K562 (cell line): Measurements from ENCODE around the gene LCA5L. TPM values are rescaled to one million over a fixed set of nuclear protein-coding genes. Genes with fewer than 3 reads are reported as not detected.

ENCODE experiments used
- ATAC-seq: fragments of 200-7000 bp; cut with Tn5 transposase; 3 replicates; pipeline ENCODE4 v1.9.1; 2020; ENCODE audit warnings: moderate library complexity
- BruUV-seq: library from RNA; stranded (reverse); fragments of 400-500 nt; replicated peaks from 2 replicates; lab custom pipeline; 2021; lab: Mats Ljungman, UMichigan
- CTCF ChIA-PET: fragments of 300-600 bp; formaldehyde crosslinking; extraction: SDS; loops from one replicate; lab custom pipeline; 2021; ENCODE audit warnings: low intra/inter-chr PET ratio; lab: Yijun Ruan, JAX
- POLR2A ChIA-PET: fragments of 300-600, 350-650 bp; sonication (Branson Sonifier 250); formaldehyde crosslinking; extraction: SDS; loops from one replicate; lab custom pipeline; 2021; ENCODE audit warnings: antibody characterized with exemption, inconsistent platforms; lab: Yijun Ruan, JAX
- DNase-seq, 4 experiments: peaks; one replicate each; pipeline versions ENCODE4 v3.0.0 to v3.0.0-alpha.2; 2011 to 2018; ENCODE audit warnings: low spot score in 3 of 4, mixed read lengths in 3 of 4; ENCODE audit errors: extremely low read depth in 1 of 4
- FAIRE-seq: peaks from 2 replicates; lab custom pipeline; 2011; peaks lifted over from hg19 to GRCh38; lab: Jason Lieb, UNC
- H2AFZ ChIP-seq: 2 replicates; pipeline ENCODE4 v1.6.0; 2011; ENCODE audit warnings: low read depth, low read length, control low read depth, inconsistent platforms
- H3K27ac ChIP-seq: fragments of 200-600 bp; 3 replicates; pipeline ENCODE4 v1.8.0; 2011; ENCODE audit warnings: low read depth, mild to moderate bottlenecking, control low read depth, inconsistent platforms, low read length, moderate library complexity, mixed read lengths; ENCODE audit errors: extremely low read depth
- H3K27me3 ChIP-seq, 2 experiments: fragments of 300-600 bp in 1 of 2; 2 replicates in 1 of 2; 3 replicates in 1 of 2; pipeline versions ENCODE4 v1.6.0 to v1.8.0; 2011; ENCODE audit warnings: inconsistent platforms in 2 of 2, low read length in 2 of 2, mild to moderate bottlenecking in 1 of 2, mixed read lengths in 1 of 2, moderate library complexity in 1 of 2; ENCODE audit not compliant: control insufficient read depth in 2 of 2, insufficient read depth in 2 of 2
- H3K36me3 ChIP-seq: fragments of 300-600 bp; 3 replicates; pipeline ENCODE4 v1.8.0; 2011; ENCODE audit warnings: mild to moderate bottlenecking, low read length, inconsistent platforms; ENCODE audit not compliant: control insufficient read depth, insufficient read depth
- H3K4me1 ChIP-seq, 2 experiments: fragments of 200-600 bp in 1 of 2; replicated peaks in 1 of 2; 2 replicates in 1 of 2; 3 replicates in 1 of 2; pipeline versions ENCODE4 v1.5.1 to v1.8.0; 2011; ENCODE audit warnings: inconsistent platforms in 2 of 2, low read length in 2 of 2, mild to moderate bottlenecking in 1 of 2, mixed read lengths in 1 of 2, moderate library complexity in 1 of 2; ENCODE audit not compliant: control insufficient read depth in 2 of 2, insufficient read depth in 2 of 2
- H3K4me2 ChIP-seq: 2 replicates; pipeline ENCODE4 v1.6.1; 2011; ENCODE audit warnings: low read length, control low read depth, inconsistent platforms, mixed read lengths; ENCODE audit not compliant: insufficient read depth
- H3K4me3 ChIP-seq: fragments of 200-600 bp; sonication (generic), shearing (Covaris generic); 2 replicates; pipeline ENCODE4 v1.5.1; 2016; ENCODE audit warnings: control low read depth, inconsistent platforms
- H3K79me2 ChIP-seq: fragments of 200-600 bp; 3 replicates; pipeline ENCODE4 v1.8.0; 2011; ENCODE audit warnings: low read length, inconsistent platforms; ENCODE audit not compliant: control insufficient read depth, insufficient read depth
- H3K9ac ChIP-seq, 2 experiments: 2 replicates each; pipeline versions ENCODE4 v1.6.0 to v1.6.1; 2011; ENCODE audit warnings: low read depth in 2 of 2, low read length in 2 of 2, control low read depth in 1 of 2, inconsistent platforms in 1 of 2, mild to moderate bottlenecking in 1 of 2, mixed read lengths in 1 of 2; ENCODE audit not compliant: insufficient read depth in 1 of 2
- H3K9me1 ChIP-seq: one replicate; pipeline ENCODE4 v1.6.0; 2011; ENCODE audit warnings: inconsistent platforms, mild to moderate bottlenecking, low read length, moderate library complexity; ENCODE audit not compliant: control insufficient read depth, insufficient read depth
- H3K9me3 ChIP-seq: replicated peaks from 2 replicates; pipeline ENCODE4 v1.5.1; 2011; ENCODE audit warnings: low read depth, low read length, inconsistent platforms; ENCODE audit not compliant: control insufficient read depth, insufficient read depth
- H4K20me1 ChIP-seq: replicated peaks from 2 replicates; pipeline ENCODE4 v1.6.1; 2011; ENCODE audit warnings: low read length, inconsistent platforms, mixed read lengths; ENCODE audit not compliant: control insufficient read depth, insufficient read depth
- BHLHE40 ChIP-seq: IDR thresholded peaks from 2 replicates; pipeline ENCODE4 v1.6.1; 2011; ENCODE audit warnings: low read length, improper control_type of control experiment
- RCOR1 ChIP-seq, 2 experiments: IDR thresholded peaks; 2 replicates each; pipeline ENCODE4 v1.6.1; 2012; ENCODE audit warnings: low read depth in 2 of 2, low read length in 2 of 2, borderline replicate concordance in 1 of 2, improper control_type of control experiment in 1 of 2
- ZNF12 ChIP-seq: sonication (generic); formaldehyde crosslinking; IDR thresholded peaks from 2 replicates; pipeline ENCODE4 v1.4.0; 2020; ENCODE audit warnings: mild to moderate bottlenecking, missing genetic modification reagents
- ZNF165 ChIP-seq: fragments of 250-450 bp; sonication (Bioruptor Pico); IDR thresholded peaks from 2 replicates; pipeline ENCODE4 v1.4.0; 2020; ENCODE audit warnings: borderline replicate concordance
- ZNF57 ChIP-seq: fragments of 450-650 bp; formaldehyde crosslinking; IDR thresholded peaks from 2 replicates; pipeline ENCODE4 v1.4.0; 2020; ENCODE audit warnings: mild to moderate bottlenecking, moderate library complexity
- ZNF766 ChIP-seq: fragments of 200-800 bp; sonication (Bioruptor generic); conservative IDR thresholded peaks from 2 replicates; pipeline ENCODE4 v1.6.1; 2016; ENCODE audit warnings: missing genetic modification characterization, missing compliant biosample characterization
- ZSCAN29 ChIP-seq: fragments of 450-650 bp; IDR thresholded peaks from 2 replicates; pipeline ENCODE4 v1.6.1; 2017
- WGBS: fragments of 100-300 bp; shearing (Covaris generic); methylation state at CpG from one replicate; pipeline ENCODE4 v1.1.6; 2016; ENCODE audit warnings: low coverage, mixed read lengths; ENCODE audit not compliant: insufficient coverage; ENCODE audit errors: missing lambda C conversion rate; 5-methylcytosine and 5-hydroxymethylcytosine counted together
- in situ Hi-C: fragments of 300-500 bp; cut with MboI; formaldehyde crosslinking; loops from 4 replicates; pipeline ENCODE4 v1.15.0; 2018; ENCODE audit warnings: inconsistent platforms, mixed read lengths
- intact Hi-C: fragments of 100-400 bp; cut with micrococcal nuclease; formaldehyde crosslinking; loops from 2 replicates; pipeline ENCODE4 v1.14.2; 2022
- polyA plus RNA-seq, 8 experiments: library from polyadenylated mRNA; depleted of rRNA in 4 of 8; stranded (reverse) in 5 of 8; unstranded in 3 of 8; fragments of >200 nt; fragmentation: Nextera tagmentation in 2 of 8; fragmentation: Illumina TruSeq in 1 of 8; extraction: Ambion mirVana in 2 of 8; extraction: Trizol in 1 of 8; gene quantifications; 2 replicates each; pipeline versions ENCODE4 v1.2.1 to v1.2.3, GENCODE V29; 2011 to 2014; ENCODE audit warnings: inconsistent platforms in 1 of 8, missing spikeins in 1 of 8
- total RNA-seq, 7 experiments: library from RNA; depleted of rRNA in 6 of 7; stranded (reverse); fragments of >200 nt in 6 of 7; fragmentation: Illumina TruSeq in 2 of 7; extraction: Trizol in 2 of 7; gene quantifications; 2 replicates each; pipeline versions ENCODE4 v1.2.1 to v1.2.3, GENCODE V29; 2011 to 2021; ENCODE audit warnings: low replicate concordance in 1 of 7

The LCA5L gene
- total and polyA plus RNA-seq, 9 of the 15 experiments (the other 6 are each of a cell fraction or from before 2014, with no cell fraction given): 1.8 to 4.9 (median 3.8) TPM

DNA sequence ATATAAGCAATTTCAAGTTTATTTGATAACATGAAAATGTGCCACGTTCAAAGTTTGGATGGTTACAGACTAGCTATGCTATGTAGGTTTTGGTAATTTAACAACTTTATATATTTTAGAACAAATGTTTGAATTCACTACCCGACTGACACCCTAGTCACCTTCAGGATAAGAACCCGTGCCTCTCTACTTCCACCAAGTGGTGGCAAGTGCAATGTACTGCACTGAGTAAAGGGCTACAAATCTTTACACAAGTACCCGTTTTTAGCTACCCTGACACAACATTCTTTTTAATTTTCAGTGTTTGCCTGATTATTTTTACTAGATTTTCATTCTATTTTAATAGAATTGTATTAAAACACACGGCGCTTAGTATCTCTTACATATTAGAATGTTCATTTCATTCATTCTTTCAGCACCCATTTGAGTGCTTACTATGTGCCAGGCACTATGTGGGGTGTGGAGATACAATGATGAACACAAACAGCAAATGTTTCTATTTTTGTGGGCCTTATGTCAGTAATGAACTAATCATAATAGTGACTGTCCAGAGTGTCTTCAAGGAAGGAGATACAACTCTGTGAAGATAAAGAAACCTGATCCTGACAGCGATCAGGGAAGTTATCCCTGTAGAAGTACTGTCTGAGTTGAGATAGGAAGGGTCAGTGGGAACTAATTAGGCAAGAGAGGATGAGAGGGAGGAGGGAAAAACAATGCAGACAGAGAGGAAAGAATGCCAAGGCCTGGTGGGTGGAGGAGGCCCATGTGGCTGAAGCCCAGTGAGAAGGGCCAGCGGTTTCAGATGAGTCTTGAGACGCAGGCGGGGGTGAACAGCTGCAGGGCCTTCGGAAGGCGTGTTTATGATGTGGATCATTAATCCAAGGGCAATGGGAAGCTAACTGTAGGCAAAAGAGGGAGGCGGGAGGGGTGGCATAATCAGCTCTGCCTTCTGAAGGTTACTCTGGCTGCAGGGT, 3.8 kb downstream of the LCA5L start (continued):
- TF ChIP-seq ZNF57 (CRISPR knock-in tag): no peak
- TF ChIP-seq BHLHE40: peak; percentile 25; the same call in 1 of the 2 replicates
- no peak for TF ChIP-seq ZNF165 (CRISPR knock-in tag)
- TF ChIP-seq RCOR1 (IDR thresholded peaks at IDR 0.05; ENCODE audit: borderline replicate concordance in 1 of 2, low read depth in 2 of 2, low read length in 2 of 2): 0 out of 4 replicates have a peak, but pooled peaks of 1 of the 2 experiments have one; percentile 28
- no peak for TF ChIP-seq ZNF766 (CRISPR knock-in tag)
- TF ChIP-seq, all 486 proteins: peak for 30

DNA sequence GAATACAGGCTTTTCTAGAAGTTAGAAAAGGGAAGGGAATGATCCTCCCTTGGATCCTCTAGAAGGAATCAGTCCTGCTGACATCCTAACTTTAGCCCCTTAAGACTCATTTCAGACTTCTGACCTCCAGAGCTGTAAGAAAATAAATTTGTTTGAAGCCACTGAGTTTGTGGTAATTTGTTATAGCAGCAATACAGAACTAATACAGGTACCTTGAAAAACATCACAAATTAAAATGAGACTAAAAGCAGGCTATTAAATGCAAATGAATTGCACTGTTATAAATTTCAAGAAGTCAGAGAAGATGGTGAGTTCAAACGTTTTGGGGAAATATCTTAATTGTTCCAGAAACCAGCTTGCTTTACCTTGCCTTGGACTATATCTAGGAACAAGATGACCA, 6.3 kb downstream of the LCA5L start:
- ATAC-seq (no peak), FAIRE-seq (no peak), DNase-seq (no peak)
- Histone ChIP-seq H3K9me1 (no peaks in the 10 kb centered on the region), H3K79me2 (no peaks in the 10 kb centered on the region), H4K20me1 (no peaks in the 10 kb centered on the region), H3K9ac (no peak overlapping the region), H3K4me1 (peaks cover 5 to 8% of the 10 kb centered on the region in 2 experiments; a peak in 3 of 5 replicates), H2AFZ (no peak overlapping the region), H3K36me3 (no peaks in the 10 kb centered on the region), H3K27me3 (no peaks in the 10 kb centered on the region), H3K4me2 (no peak overlapping the region), H3K9me3 (no peaks in the 10 kb centered on the region), H3K27ac (no peak overlapping the region), H3K4me3 (no peak overlapping the region)
- POLR2A ChIA-PET: interaction anchor here (0.8 to 1.4 kb wide), 2 partner anchors 8 to 52 kb away, joined by 3 to 4 read pairs; no protein-coding TSS in a partner anchor
- no TSS peak for BruUV-seq
- in situ Hi-C loops: loop anchor here (5.0 kb wide), 1 partner anchor 52 kb away; no protein-coding TSS in a partner anchor
- CTCF ChIA-PET: no interaction called here
- 0% methylated on average over 1 of the region's 1 CpG for WGBS
- peak; percentile 86; the same call in 1 of the 2 replicates for TF ChIP-seq ZNF12 (CRISPR knock-in tag)
- no peak for TF ChIP-seq ZSCAN29
- intact Hi-C loops: no loop called here
